ENCODE measurements around the gene HK1. TPM values are rescaled to one million over a fixed set of nuclear protein-coding genes. Genes with fewer than 3 reads are reported as not detected.
"Not testable (repeated sequence)": the region's sequence is repeated elsewhere in the genome, so short reads cannot be mapped to it uniquely, and the experiment has no call there.

HK1 gene
- total RNA-seq, 2 experiments from 2014 or later, result 121 to 135 TPM

DNA sequence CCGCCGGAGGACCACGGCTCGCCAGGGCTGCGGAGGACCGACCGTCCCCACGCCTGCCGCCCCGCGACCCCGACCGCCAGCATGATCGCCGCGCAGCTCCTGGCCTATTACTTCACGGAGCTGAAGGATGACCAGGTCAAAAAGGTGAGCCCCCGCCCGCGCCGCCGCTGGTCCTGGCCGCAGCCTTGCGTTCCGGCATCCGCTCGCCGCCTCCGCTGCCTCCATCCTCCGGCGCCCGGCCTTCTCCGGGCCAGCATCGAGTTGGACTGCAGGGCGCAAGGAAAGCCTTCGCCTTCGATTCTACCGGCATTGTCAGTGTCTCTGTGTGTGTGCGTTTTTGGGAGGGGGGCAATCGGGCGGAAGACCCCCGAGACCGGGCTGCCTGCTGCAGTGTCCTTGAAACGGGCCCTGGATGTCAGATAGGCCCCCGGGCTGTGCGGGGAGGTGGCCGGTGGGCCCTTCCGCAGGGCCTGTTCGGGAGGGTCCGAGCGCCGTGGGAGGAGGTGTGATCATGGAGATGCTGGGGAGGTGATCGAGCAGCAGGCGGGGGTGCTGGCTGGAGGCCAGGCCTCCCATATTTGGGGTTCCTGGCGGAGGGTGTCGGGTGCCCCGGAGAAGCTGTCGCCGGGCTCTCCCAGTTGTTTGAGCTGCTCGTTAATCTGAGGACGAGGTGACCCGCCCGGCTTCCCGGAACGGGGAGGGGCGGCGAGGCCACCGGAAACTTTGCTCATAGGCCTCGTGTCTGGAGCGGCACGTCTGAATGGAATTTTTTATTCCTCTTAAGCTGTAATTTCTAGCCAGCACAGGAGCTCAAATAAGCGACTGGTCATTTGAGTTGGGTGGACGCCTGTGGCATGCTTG lies 40.8 kb downstream of the HK1 start:
- Mint-ChIP-seq H3K4me3 (peak overlapping the region; percentile 97), H3K9me3 (ENCODE audit: low read depth) (no peaks in the 10 kb centered on the region), H3K4me1 (peaks cover 52% of the 10 kb centered on the region), H3K27ac (peak overlapping the region; percentile 93), H3K36me3 (peaks cover 8% of the 10 kb centered on the region), H3K27me3 (no peaks in the 10 kb centered on the region)
- CTCF ChIA-PET, result interaction anchor here (0.8 to 4.2 kb wide), 12 partner anchors 9 to 112 kb away, joined by 3 to 24 read pairs (median 4); no protein-coding TSS in a partner anchor
- DNase-seq (peak; percentile 86), ATAC-seq (peak; percentile 34)

DNA sequence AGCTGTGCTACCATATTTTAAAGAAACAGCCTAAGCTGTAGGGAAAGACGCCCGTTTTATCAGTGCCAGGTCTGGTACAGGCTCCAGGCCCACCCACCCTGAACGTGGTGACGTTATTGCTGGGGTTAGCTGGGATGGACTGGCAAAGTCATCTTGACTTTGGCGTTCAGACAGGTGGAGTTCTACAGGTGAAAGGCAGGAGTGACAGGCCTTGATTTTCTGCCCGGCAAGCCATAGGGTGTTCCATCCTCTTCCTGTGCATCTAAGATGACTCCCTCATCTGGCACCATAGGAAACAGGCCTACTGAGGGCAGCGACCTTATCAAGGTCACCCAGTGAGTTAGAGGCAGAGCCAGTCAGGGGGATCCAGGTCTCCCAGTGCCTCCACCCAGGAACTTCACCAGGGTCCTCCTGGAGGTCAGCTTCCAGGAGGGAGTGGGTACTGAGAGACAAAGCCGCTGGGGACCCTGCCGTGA lies 41.6 kb downstream of the HK1 start:
- DNase-seq (no peak), ATAC-seq (no peak)
- Mint-ChIP-seq H3K9me3 (ENCODE audit: low read depth) (no peaks in the 10 kb centered on the region), H3K4me3 (peak overlapping the region; percentile 97), H3K36me3 (peaks cover 8% of the 10 kb centered on the region), H3K27me3 (no peaks in the 10 kb centered on the region), H3K27ac (peak overlapping the region; percentile 93), H3K4me1 (peaks cover 56% of the 10 kb centered on the region)
- CTCF ChIA-PET, result interaction anchor here (0.8 to 4.2 kb wide), 8 partner anchors 8 to 96 kb away, joined by 3 to 24 read pairs (median 4); no protein-coding TSS in a partner anchor

DNA sequence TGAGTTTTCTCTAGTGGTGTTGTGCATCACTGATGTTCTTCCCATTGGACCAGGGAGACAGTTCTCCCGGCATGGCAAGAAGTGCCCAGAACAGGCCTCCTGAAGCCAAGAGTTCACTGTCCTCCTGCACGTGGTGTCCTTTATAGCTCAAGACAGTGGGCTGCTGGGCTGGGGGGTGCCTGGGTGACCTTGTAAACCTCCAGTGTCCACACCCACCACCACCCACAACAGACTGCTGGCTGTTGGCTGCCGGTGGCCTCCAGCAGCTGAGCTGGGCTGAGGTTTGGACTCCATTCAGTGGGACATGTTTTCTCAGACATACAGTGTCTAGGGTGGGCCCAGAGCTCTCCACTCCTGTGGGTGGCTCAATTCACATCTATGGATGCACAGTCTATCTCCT lies 42.2 kb downstream of the HK1 start:
- CTCF ChIA-PET, result interaction anchor here (4.2 kb wide), 1 partner anchor 71 kb away, joined by 24 read pairs; no protein-coding TSS in a partner anchor
- peak overlapping the region; percentile 97 for H3K4me3 Mint-ChIP-seq
- H3K4me1 Mint-ChIP-seq, result peaks cover 56% of the 10 kb centered on the region
- no peaks in the 10 kb centered on the region for H3K9me3 Mint-ChIP-seq (ENCODE audit: low read depth)
- H3K27ac Mint-ChIP-seq, result peak overlapping the region; percentile 93
- H3K27me3 Mint-ChIP-seq, result no peaks in the 10 kb centered on the region
- DNase-seq (no peak), ATAC-seq (no peak)
- H3K36me3 Mint-ChIP-seq, result peaks cover 8% of the 10 kb centered on the region

DNA sequence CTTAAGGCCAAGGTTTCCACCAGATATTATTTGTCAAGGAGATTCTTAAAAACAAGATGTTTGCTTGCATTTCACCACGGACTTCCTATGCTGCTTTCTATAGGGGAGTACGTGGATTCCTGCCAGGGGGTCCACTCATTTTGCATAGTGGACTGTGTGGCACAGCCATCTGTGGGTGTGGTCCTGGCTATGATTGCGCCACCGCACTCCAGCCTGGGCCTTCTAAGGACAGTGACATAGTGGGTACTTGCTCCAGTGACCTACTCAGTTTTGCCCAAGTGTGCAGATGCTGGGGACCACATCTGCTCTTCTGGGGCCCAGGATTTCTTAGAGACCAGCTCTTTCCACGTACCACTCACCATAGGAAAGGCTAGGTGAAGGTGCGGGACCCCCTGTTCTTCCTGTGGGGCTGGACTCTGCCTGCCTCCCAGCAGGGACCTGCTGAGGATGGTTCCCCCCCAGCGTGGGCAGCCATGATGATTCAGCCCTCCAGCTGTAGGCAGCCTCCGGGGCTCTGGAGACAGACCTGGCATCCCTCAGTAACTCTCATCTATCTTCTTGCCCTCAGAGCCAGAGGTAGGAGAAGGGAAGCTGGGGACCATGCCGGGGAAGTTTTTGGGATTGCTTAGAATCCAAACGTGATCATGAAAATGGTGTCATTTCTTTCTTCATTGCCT lies 42.9 kb downstream of the HK1 start:
- H3K4me1 Mint-ChIP-seq, result peaks cover 55% of the 10 kb centered on the region
- H3K27ac Mint-ChIP-seq, result no peak overlapping the region
- H3K4me3 Mint-ChIP-seq, result peak overlapping the region; percentile 97
- H3K9me3 Mint-ChIP-seq (ENCODE audit: low read depth), result no peaks in the 10 kb centered on the region
- H3K27me3 Mint-ChIP-seq, result no peaks in the 10 kb centered on the region
- H3K36me3 Mint-ChIP-seq, result peaks cover 8% of the 10 kb centered on the region
- CTCF ChIA-PET, result interaction anchor here (0.9 to 4.2 kb wide), 2 partner anchors 70 to 87 kb away, joined by 3 to 24 read pairs; no protein-coding TSS in a partner anchor
- DNase-seq (no peak), ATAC-seq (no peak)

DNA sequence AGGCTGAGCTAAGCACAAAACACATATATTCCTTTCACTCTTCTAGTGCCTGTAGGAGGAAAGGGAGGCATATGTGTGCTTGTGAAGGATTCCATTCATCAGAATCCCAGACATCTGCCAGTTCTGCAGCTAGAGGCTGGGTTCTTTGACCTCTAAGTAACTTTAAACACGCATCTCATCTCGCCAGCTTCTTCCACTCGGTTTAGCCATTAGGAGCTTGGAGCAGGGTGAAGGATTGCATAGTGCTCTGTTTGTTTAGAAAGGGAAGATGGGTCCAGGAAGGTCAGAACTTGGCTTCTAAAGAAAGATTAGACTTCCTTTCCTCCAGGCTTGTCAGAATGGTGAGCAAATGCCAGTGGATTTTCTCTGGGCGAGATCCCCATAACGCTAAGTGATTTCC lies 43.6 kb downstream of the HK1 start:
- no peaks in the 10 kb centered on the region for H3K27me3 Mint-ChIP-seq
- CTCF ChIA-PET, result interaction anchor here (0.9 kb wide), 1 partner anchor 86 kb away, joined by 3 read pairs; no protein-coding TSS in a partner anchor
- peaks cover 54% of the 10 kb centered on the region for H3K4me1 Mint-ChIP-seq
- no peaks in the 10 kb centered on the region for H3K9me3 Mint-ChIP-seq (ENCODE audit: low read depth)
- DNase-seq (no peak), ATAC-seq (no peak)
- H3K4me3 Mint-ChIP-seq, result no peak overlapping the region
- peaks cover 8% of the 10 kb centered on the region for H3K36me3 Mint-ChIP-seq
- no peak overlapping the region for H3K27ac Mint-ChIP-seq

DNA sequence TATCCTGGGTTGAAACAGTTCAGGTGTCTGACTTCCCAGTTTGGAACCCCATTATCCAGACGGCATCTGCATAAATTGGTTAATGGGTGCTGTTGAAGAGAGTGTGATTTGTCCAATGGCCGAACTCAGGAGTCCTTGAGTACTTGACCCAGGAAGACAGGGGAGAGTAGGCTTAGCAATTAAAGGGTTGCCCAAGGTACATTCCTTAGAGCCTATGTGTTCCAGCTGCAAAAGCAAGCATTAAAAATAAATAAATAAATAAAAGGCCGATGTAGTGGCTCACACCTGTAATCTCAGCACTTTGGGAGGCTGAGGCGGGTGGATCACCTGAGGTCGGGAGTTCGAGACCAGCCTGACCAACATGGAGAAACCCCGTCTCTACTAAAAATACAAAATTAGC lies 44.0 kb downstream of the HK1 start:
- not testable (repeated sequence) for H3K27me3 Mint-ChIP-seq; H3K27ac Mint-ChIP-seq; H3K36me3 Mint-ChIP-seq; H3K4me3 Mint-ChIP-seq; DNase-seq; ATAC-seq; H3K9me3 Mint-ChIP-seq (ENCODE audit: low read depth)
- peaks cover 53% of the 10 kb centered on the region for H3K4me1 Mint-ChIP-seq
- CTCF ChIA-PET, result interaction anchor here (0.9 kb wide), 1 partner anchor 86 kb away, joined by 3 read pairs; no protein-coding TSS in a partner anchor

DNA sequence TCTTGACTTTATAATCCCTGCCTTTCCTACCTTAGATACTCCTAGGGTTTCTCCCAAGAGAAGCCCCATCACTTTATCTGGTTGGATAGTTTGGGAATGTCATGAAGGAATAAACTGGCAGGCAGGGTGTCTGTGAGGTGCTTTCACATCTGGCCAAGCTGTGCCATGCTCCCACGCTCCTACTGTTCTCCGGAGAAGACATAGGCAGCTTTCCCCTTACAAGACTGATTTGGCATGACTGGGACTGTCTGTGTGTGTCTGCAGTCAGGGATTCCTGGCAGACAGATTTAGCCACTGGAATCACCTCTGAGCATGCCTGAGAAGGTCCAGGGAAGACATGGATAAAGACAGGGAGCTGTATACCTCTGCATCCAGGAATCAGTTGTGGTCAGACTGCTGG lies 45.3 kb downstream of the HK1 start:
- CTCF ChIA-PET, result interaction anchor here (1.0 kb wide), 1 partner anchor 368 kb away, joined by 3 read pairs; the partner anchor contains the start of gene DDX21
- ATAC-seq (no peak), DNase-seq (no peak)
- Mint-ChIP-seq H3K9me3 (ENCODE audit: low read depth) (no peaks in the 10 kb centered on the region), H3K4me1 (peaks cover 59% of the 10 kb centered on the region), H3K4me3 (no peak overlapping the region), H3K27me3 (no peaks in the 10 kb centered on the region), H3K27ac (no peak overlapping the region), H3K36me3 (peaks cover 13% of the 10 kb centered on the region)

DNA sequence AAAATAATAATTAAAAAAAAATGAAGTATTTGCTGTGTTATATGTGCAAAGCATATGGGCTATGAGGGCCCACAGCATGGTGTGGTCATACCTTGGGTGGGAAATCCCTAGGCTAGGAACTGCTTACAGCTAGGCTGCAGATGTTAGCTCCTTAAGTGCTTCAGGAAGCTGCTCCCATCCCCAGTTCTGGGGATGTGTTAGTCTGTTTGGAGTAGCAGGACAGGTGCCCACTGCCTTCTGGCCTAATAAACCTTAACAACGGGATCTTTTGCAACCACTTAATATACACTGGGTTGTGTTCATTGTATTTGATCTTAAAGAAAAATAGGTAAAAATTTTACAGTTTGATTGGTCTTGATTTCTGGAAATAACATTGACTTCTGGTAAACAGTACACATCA lies 46.3 kb downstream of the HK1 start:
- CTCF ChIA-PET, result interaction anchor here (0.7 to 1.2 kb wide), 3 partner anchors 20 to 384 kb away, joined by 3 to 4 read pairs (median 4); partner anchors contain the start of gene DDX21
- no peak for ATAC-seq
- no peak overlapping the region for H3K4me3 Mint-ChIP-seq

DNA sequence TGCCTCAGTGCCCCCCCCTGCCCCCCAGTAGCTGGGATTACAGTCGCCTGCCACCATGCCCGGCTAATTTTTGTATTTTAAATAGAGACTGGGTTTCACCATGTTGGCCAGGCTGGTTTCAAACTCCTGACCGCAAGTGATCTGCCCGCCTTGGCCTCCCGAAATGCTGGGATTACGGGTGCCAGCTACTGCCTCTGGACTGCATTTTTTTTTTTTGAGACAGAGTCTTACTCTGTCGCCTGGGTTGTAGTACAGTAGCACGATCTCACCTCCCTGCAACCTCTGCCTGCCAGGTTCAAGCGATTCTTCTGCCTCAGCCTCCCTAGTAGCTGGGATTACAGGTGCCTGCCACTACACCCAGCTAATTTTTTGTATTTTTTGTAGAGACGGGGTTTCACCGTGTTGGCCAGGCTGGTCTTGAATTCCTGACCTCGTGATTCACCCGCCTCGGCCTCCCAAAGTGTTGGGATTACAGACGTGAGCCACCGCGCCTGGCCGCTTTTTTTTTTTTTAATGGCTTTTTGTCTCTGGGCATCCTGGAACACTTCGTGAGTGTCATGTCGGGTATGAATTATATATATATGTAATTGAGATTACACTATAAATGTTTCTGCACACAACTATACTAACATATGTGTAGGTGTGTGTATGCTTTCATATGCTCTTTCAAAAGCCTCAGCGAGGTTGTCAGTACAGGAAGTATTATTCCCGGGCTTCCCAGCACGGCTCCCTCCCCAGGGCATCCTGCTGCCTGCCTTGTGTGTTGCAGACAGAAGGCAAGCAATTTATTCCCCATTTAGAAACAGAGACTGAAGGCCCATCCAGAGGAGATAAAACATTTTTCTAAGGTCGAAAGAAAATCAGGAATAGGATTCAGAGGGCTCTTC lies 47.6 kb downstream of the HK1 start:
- CTCF ChIA-PET, result interaction anchor here (1.0 to 1.2 kb wide), 2 partner anchors 12 to 19 kb away, joined by 3 to 4 read pairs; no protein-coding TSS in a partner anchor
- not testable (repeated sequence) for H3K4me3 Mint-ChIP-seq

More for the DNA sequence above, 46.3 kb downstream of the HK1 start:
- H3K27ac Mint-ChIP-seq, result no peak overlapping the region
- peaks cover 15% of the 10 kb centered on the region for H3K36me3 Mint-ChIP-seq
- no peaks in the 10 kb centered on the region for H3K27me3 Mint-ChIP-seq
- no peaks in the 10 kb centered on the region for H3K9me3 Mint-ChIP-seq (ENCODE audit: low read depth)
- H3K4me1 Mint-ChIP-seq, result peaks cover 63% of the 10 kb centered on the region
- no peak for DNase-seq

DNA sequence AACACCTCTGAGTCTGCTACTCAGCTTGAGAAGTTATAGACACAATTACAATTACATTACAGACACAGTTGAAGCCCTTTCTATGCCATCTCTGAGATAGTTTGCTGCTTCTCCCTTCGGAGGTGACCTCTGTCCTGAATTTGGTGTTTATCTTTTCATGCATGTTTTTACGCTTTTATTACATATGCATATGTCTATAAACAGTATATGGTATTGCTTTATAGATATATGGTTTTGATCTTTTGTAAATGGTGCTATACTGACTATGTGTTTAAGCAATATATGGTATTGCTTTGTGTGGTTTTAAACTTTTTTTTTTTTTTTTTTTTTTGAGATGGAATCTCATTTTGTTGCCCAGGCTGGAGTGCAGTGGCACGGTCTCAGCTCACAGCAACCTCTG lies 48.4 kb downstream of the HK1 start:
- DNase-seq (no peak), ATAC-seq (no peak)
- CTCF ChIA-PET, result interaction anchor here (0.7 to 1.7 kb wide), 5 partner anchors 8 to 91 kb away, joined by 3 to 11 read pairs (median 3); no protein-coding TSS in a partner anchor
- Mint-ChIP-seq H3K27me3 (no peaks in the 10 kb centered on the region), H3K27ac (no peak overlapping the region), H3K4me3 (no peak overlapping the region), H3K9me3 (ENCODE audit: low read depth) (no peaks in the 10 kb centered on the region), H3K4me1 (peaks cover 43% of the 10 kb centered on the region), H3K36me3 (peaks cover 13% of the 10 kb centered on the region)

More for the DNA sequence above, 47.6 kb downstream of the HK1 start:
- ATAC-seq; H3K9me3 Mint-ChIP-seq (ENCODE audit: low read depth); H3K27me3 Mint-ChIP-seq; H3K27ac Mint-ChIP-seq; DNase-seq: not testable (repeated sequence)
- Mint-ChIP-seq H3K36me3 (peaks cover 16% of the 10 kb centered on the region), H3K4me1 (peaks cover 51% of the 10 kb centered on the region)

DNA sequence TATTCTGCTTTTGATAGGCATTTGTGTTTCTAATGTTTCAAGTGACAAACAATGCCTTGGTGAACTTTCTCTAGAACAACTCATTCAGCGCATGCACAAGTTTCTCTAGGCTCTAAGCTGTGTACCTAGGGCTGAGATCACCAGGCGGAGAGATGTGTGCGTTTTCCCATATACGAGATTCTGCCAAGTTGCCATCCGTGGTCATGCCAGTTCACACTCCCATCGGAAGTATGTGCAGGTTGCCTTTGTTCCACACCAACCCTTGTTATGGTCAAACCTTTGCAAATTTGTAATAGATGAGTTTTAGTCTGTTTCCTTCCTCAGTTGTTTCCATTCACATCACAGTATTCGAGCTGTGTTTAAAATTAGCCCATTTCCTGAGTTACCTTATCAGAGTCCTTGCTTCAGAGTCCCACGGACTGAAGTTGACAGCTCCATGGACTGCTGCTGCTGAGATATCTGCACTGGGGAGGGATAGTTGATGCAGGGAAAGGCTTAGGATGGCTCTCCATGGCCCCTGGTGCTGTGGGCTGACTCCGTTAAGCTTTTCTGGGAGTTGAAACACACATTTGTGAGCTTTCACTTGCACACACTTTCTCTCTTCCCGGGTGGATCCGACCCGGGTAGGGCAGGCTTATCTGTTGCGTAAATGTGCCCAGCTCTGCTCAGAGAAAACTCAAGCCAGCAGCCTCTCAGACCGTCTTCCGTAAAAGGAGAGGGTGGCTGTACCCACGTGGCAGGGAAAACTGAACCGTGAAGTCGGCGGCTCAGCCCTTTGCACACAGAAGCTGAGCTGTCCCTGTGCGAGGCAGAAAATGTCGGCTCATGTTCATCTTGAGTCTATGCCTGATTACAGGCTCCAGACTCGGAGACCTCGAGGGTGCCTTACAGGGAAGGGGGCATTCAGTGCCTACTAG lies 49.4 kb downstream of the HK1 start:
- peak overlapping the region; percentile 43 for H3K4me3 Mint-ChIP-seq
- CTCF ChIA-PET, result interaction anchor here (0.7 to 1.7 kb wide), 6 partner anchors 9 to 92 kb away, joined by 3 to 11 read pairs (median 3); no protein-coding TSS in a partner anchor
- ATAC-seq, result peak; percentile 72
- DNase-seq, result no peak
- H3K27me3 Mint-ChIP-seq, result no peaks in the 10 kb centered on the region
- peak overlapping the region; percentile 58 for H3K27ac Mint-ChIP-seq
- peaks cover 38% of the 10 kb centered on the region for H3K4me1 Mint-ChIP-seq
- H3K9me3 Mint-ChIP-seq (ENCODE audit: low read depth), result no peaks in the 10 kb centered on the region
- peaks cover 13% of the 10 kb centered on the region for H3K36me3 Mint-ChIP-seq

All from activated CD8-positive, alpha-beta memory T cell treated with anti-CD3 and anti-CD28 coated beads, Interleukin-2, amount 10 ng/mL, durations not matched to agents 7 days and 5 days (primary cell).